Measurements from ENCODE around the gene NAALADL1. TPM values are rescaled to one million over a fixed set of nuclear protein-coding genes. Genes with fewer than 3 reads are reported as not detected.

NAALADL1 gene, protein sequence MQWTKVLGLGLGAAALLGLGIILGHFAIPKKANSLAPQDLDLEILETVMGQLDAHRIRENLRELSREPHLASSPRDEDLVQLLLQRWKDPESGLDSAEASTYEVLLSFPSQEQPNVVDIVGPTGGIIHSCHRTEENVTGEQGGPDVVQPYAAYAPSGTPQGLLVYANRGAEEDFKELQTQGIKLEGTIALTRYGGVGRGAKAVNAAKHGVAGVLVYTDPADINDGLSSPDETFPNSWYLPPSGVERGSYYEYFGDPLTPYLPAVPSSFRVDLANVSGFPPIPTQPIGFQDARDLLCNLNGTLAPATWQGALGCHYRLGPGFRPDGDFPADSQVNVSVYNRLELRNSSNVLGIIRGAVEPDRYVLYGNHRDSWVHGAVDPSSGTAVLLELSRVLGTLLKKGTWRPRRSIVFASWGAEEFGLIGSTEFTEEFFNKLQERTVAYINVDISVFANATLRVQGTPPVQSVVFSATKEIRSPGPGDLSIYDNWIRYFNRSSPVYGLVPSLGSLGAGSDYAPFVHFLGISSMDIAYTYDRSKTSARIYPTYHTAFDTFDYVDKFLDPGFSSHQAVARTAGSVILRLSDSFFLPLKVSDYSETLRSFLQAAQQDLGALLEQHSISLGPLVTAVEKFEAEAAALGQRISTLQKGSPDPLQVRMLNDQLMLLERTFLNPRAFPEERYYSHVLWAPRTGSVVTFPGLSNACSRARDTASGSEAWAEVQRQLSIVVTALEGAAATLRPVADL
- 100 to 1,000 TPM in 1 of 4 donors, 10 to 100 TPM in 2, not detected in 1; 13.8 to 105 (median 75.6) TPM for total RNA-seq

DNA sequence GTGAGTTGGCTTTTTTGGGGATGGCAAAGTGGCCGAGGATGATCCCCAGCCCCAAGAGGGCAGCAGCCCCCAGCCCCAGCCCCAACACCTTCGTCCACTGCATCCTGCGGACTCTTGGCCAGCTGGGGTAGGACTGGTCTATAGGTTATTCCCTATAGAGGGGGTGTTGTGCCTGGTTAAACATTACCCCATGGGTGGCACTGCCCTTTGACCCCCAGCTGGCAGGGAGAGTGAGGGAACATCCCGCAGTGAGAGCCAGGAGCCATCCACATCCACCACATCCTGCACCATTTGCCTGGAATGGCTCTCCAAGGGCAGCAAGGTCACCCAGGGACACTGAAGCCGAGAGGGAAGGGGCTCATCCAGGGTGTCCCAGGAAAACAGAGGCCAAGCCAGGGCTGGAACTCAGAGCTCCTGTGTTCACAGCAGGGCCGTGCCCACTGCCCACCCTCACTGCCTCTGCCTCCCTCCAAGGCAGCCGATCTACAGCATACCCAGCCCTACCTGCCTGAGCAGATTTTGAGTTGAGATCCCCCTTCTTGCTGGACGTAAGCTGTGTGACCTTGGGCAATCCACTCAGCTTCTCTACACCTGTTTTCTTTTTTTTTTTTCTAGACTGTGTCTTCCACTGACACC lies at the start of gene NAALADL1:
Gene NAALADL1, minus strand, starts transcription at position 135 of the 636 bp plus-strand sequence. Its CDS starts 32 bp downstream, at position 103.
- Histone ChIP-seq H3K36me3 (no peaks in the 10 kb centered on the region), H3K27ac (no peak within 1 kb of the TSS), H3K27me3 (no peaks in the 10 kb centered on the region), H3K9me3 (no peaks in the 10 kb centered on the region), H3K4me1 (peaks cover 0 to 7% (median 0%) of the 10 kb centered on the region in 4 donors), H3K4me3 (no peak within 1 kb of the TSS)
- peak; percentile 41 for DNase-seq
- intact Hi-C loops (cut with DNase I; ENCODE audit: low total_unique reads), result no loop called here
- WGBS, 2 donors (ENCODE audit: low coverage in 1 of 2), result 69% methylated on average over 8 of the region's 8 CpGs; no CpG with 5 or more reads in 1 of the 2 donors
- in situ Hi-C loops (cut with MboI; ENCODE audit: low pct_ligation_motif_present in 1 of 4, low pct_unique_long_range_greater_than_20kb in 1 of 4, low sequenced_read_pairs in 3 of 4), result no loop called here
- TF ChIP-seq EP300 (IDR thresholded peaks at IDR 0.05; ENCODE audit: low read depth) (no peak), POLR2A (IDR thresholded peaks at IDR 0.05) (no peak), POLR2AphosphoS5 (IDR thresholded peaks at IDR 0.05) (no peak)
- TF ChIP-seq, protein P1, sequence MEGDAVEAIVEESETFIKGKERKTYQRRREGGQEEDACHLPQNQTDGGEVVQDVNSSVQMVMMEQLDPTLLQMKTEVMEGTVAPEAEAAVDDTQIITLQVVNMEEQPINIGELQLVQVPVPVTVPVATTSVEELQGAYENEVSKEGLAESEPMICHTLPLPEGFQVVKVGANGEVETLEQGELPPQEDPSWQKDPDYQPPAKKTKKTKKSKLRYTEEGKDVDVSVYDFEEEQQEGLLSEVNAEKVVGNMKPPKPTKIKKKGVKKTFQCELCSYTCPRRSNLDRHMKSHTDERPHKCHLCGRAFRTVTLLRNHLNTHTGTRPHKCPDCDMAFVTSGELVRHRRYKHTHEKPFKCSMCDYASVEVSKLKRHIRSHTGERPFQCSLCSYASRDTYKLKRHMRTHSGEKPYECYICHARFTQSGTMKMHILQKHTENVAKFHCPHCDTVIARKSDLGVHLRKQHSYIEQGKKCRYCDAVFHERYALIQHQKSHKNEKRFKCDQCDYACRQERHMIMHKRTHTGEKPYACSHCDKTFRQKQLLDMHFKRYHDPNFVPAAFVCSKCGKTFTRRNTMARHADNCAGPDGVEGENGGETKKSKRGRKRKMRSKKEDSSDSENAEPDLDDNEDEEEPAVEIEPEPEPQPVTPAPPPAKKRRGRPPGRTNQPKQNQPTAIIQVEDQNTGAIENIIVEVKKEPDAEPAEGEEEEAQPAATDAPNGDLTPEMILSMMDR (IDR thresholded peaks at IDR 0.05), result no peak

DNA sequence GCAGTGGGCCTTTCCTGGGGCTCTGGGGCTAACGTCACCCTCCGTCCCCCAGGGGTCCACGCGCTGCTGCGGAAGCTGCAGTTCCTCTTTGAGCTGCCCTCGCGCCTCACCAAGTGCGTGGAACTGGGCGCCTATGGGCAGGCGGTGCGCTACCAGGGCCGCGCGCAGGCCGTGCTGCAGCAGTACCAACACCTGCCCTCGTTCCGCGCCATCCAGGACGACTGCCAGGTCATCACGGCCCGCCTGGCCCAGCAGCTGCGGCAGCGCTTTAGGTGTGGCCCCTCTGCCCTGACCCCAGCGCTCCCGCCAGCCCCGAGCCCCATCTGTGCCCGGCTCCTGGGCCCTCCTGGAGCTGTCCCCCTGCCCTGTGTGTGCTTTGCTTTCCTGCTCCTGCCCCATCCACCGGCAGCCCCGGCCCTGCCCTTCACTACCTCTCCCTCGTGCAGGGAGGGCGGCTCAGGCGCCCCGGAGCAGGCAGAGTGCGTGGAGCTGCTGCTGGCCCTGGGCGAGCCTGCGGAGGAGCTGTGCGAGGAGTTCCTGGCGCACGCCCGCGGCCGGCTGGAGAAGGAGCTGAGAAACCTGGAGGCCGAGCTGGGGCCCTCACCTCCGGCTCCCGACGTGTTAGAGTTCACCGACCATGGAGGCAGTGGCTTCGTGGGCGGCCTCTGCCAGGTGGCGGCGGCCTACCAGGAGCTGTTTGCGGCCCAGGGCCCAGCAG lies 49.6 kb upstream of the NAALADL1 start:
- Histone ChIP-seq H3K36me3 (peaks cover 0 to 11% (median 3%) of the 10 kb centered on the region in 4 donors), H3K27me3 (no peaks in the 10 kb centered on the region), H3K4me1 (peaks cover 2 to 24% (median 13%) of the 10 kb centered on the region in 4 donors), H3K27ac (no peak overlapping the region), H3K4me3 (no peak overlapping the region), H3K9me3 (no peaks in the 10 kb centered on the region)
- no peak for DNase-seq
- WGBS, 2 donors (ENCODE audit: low coverage in 1 of 2), result 96% methylated on average over 52 of the region's 52 CpGs; no CpG with 5 or more reads in 1 of the 2 donors
- TF ChIP-seq EP300 (IDR thresholded peaks at IDR 0.05; ENCODE audit: low read depth) (no peak), POLR2A (IDR thresholded peaks at IDR 0.05) (no peak), POLR2AphosphoS5 (IDR thresholded peaks at IDR 0.05) (no peak)
- TF ChIP-seq, protein P1 (IDR thresholded peaks at IDR 0.05), result no peak
- in situ Hi-C loops (cut with MboI; ENCODE audit: low pct_ligation_motif_present in 1 of 4, low pct_unique_long_range_greater_than_20kb in 1 of 4, low sequenced_read_pairs in 3 of 4), result no loop called here
- intact Hi-C loops (cut with DNase I; ENCODE audit: low total_unique reads), result no loop called here

DNA sequence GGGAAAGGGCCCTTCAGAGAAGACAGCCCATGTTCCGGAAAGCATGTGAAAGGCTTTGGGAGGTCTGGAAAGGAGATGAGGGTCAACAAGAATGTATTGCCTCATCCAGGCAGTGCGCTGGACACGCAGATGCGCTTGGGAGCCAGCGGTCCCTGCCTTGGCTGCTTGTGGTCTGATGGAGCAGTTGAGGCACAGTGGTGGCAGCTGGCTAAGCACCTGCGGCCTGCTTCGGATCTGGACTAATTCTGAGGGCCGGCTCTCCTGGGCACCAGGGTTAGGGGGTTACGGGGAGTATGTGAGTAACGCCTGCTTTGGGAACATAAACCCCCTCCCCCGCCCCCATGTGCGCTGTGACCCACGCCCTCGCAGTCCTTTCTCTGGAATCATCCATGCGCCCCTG lies 48.7 kb upstream of the NAALADL1 start:
- Histone ChIP-seq H3K9me3 (no peaks in the 10 kb centered on the region), H3K4me1 (peaks cover 0 to 15% (median 6%) of the 10 kb centered on the region in 4 donors), H3K36me3 (peaks cover 0 to 11% (median 3%) of the 10 kb centered on the region in 4 donors), H3K27ac (no peak overlapping the region), H3K4me3 (no peak overlapping the region), H3K27me3 (no peaks in the 10 kb centered on the region)
- intact Hi-C loops (cut with DNase I; ENCODE audit: low total_unique reads), result no loop called here
- TF ChIP-seq, protein P1 (IDR thresholded peaks at IDR 0.05), result no peak
- no peak for TF ChIP-seq EP300 (IDR thresholded peaks at IDR 0.05; ENCODE audit: low read depth)
- no peak for TF ChIP-seq POLR2AphosphoS5 (IDR thresholded peaks at IDR 0.05)
- TF ChIP-seq POLR2A (IDR thresholded peaks at IDR 0.05), result no peak
- DNase-seq, result no peak
- in situ Hi-C loops (cut with MboI; ENCODE audit: low pct_ligation_motif_present in 1 of 4, low pct_unique_long_range_greater_than_20kb in 1 of 4, low sequenced_read_pairs in 3 of 4), result no loop called here
- WGBS, 2 donors (ENCODE audit: low coverage in 1 of 2), result 96% methylated on average over 11 of the region's 15 CpGs; no CpG with 5 or more reads in 1 of the 2 donors

Measured in transverse colon (tissue), 4 donors.